NOMO-1 treated with DMSO at 0.1 percent for 48 hours (cell line): ENCODE measurements around the gene CD22.
"Not testable (repeated sequence)": the region's sequence is repeated elsewhere in the genome, so short reads cannot be mapped to it uniquely, and the experiment has no call there.

Source experiments
- DNase-seq: peaks from one replicate; lab custom pipeline; 2025; ENCODE audit not compliant: unreplicated experiment; lab: John Stamatoyannopoulos, UW

Gene CD22

DNA sequence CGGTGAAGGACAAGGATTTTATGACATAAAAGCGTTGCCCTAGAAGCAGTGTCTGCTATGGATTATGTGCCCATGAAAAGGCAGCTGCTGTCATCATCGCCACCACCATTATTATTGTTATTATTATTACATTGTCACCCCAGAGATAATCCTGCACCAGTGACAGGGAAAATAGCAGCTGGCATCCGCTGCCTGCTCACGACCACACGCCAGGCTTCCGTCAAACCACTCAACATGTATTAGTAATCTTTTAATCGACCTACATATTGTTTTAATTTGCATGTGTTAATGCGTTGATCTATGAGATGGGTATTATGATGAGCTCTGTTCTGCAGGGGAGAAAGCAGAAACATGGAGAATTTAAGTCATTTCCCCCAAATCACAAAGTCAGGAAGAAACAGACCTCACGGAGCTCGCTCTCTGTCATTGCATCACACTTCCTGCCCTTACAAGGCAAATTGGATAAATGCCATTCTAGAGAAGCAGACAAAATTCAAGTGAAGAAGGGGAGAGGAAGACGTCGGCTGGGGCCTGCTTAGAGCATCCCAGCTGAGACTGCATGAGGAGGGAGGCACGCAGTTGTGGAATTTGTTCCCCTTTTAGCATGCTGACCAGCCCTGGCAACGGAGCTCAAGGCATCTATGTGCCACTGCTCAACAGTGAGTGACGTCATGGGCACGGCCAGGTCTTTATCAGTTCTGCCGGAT lies 29.0 kb downstream of the CD22 start, which contains the start of gene FFAR3:
Gene FFAR3, plus strand, starts transcription at position 594 of the 707 bp plus-strand sequence. CDS start 431 bp downstream, outside the sequence.
- peak; percentile 86 for DNase-seq

DNA sequence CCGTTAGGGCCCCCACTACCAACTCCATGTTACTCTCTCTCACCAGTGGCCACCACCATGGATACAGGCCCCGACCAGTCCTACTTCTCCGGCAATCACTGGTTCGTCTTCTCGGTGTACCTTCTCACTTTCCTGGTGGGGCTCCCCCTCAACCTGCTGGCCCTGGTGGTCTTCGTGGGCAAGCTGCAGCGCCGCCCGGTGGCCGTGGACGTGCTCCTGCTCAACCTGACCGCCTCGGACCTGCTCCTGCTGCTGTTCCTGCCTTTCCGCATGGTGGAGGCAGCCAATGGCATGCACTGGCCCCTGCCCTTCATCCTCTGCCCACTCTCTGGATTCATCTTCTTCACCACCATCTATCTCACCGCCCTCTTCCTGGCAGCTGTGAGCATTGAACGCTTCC lies 29.8 kb downstream of the CD22 start:
- DNase-seq, result not testable (repeated sequence)

- not testable (repeated sequence) for DNase-seq
These were observed 30.4 kb downstream of the CD22 start for GRCh38 chr19:35359395-35359794.

DNA sequence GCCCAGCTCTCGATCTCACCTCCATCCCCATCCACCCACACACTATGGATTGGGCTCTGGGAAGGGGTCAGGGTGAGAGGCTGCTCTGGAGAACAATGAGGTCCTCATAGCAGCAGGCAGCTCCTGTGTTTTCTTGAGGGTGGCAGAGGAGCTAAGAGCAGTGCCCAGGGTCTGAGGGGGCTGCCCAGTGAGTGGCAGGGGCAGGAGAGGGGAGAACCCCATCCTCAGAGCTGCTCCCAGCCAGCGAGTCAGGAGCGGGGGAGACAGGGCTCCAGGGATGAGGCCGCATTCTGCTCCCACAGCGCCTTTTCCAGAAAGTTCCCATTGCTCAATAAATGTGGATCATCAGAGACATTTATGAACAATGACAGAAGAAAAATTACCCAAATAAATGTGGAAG lies 31.1 kb downstream of the CD22 start:
- DNase-seq, result not testable (repeated sequence)

GRCh38 chr19:35360880-35361420 lies 32.0 kb downstream of the CD22 start:
- no peak for DNase-seq

DNA sequence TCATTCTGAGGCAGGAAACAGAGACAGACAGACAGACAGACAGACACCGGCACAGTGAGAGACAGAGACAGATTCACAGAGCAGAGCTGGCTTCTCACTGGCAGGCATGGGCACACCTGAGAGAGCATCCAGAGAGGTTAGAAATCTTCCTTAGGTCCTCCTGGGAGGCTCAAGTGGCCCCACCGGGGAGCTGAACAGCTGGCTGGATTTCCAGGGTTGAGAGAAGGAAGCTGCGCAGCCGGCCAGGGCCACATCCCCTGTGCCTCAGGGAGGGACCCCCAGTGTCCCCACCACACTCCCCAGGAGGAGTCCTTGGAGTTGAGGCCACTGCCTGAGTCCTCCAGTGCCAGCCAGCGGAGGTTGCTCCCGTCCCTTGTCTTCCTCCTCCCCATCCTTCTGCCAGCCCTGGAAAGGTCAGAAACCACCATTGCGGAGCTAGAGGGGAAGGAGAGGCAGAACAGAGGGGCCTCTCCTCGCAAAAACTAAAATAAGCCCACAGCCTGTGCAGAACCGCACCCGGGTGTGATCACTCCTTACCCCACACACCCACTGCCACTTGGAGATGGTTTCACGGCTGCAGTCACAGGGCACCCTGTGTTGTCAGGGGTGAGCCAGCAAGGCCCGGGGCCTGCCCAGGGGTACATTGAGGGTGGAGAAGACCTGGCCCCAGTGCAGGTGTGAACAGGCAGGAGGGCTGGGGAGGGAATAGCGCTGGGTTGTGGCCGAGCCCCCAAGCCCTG lies 33.4 kb downstream of the CD22 start:
- no peak for DNase-seq

DNA sequence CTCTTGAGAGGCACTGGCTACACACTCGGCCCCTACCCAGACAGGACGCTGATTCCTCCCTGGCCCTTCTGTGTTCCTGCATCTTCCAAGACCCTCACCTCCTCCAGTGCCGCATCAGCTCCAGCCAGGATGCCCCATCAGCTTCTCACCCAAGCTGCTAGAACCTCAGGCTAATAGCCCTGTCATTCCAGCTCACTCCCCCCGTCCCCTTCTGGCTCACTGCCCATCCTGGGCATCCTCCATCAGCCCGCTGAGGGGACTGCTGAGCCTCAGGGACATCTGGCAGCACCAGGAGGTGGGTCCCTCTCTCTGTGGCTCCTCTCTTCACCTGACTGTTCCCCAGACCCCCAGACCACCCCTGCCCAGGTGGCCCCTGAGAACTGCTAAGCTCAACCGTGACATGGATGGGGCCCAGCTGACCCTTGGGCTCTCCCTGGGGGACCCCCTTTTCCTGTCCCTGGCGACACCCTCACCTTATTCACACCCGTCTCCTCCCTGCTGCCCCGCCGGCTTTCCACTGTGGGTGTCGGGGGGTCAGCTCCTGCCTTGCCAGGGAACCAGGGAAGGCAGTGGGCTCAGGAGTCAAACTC lies 34.1 kb downstream of the CD22 start:
- no peak for DNase-seq

DNA sequence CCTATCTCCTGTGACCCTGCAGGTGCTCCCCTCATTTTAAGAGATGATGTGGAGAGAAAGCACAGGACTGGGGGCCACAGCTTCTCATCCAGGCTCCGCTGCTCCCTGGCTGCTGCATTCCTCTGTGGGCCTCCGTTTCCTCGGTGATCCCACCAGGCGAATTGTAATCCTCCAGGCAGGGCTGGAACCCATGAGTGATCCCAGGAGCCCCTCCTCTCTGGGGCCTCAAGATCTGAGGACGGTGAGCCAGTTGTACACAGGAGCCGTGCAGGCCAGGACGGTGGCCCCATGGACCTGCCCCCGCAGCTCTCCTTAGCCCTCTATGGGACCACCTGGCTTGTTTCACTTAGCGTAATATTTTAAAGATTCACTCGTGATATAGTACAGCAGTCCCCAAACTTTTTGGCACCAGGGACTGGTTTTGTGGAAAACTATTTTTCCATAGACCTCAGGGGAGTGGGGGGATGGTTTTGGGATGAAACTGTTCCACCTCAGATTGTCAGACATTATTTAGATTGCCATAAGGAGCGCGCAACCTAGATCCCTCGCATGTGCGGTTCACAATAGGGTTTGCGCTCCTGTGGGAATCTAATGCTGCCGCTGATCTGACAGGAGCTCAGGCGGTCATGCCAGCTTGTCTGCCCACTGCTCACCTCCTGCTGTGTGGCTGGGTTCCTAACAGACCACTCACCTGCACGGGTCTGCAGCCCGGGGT lies 34.9 kb downstream of the CD22 start:
- no peak for DNase-seq

DNA sequence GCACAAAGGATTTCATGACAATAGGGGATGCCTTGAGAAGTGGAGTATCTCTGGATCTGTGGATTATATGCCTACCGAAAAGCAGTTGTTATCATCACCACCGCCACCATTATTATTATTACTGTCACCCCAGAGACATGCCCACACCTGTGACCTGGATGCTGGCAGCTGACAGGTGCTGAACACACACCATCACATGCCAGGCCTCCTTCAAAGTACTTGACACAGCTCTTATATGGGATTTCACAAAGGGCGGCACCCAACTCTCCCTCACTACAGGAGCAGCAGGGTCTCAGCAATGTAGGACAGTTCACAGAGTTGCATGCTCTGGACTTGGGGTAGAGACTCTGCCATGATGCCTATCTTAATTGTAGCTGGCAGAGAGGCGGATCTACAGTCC lies 36.3 kb downstream of the CD22 start:
- no peak for DNase-seq

DNA sequence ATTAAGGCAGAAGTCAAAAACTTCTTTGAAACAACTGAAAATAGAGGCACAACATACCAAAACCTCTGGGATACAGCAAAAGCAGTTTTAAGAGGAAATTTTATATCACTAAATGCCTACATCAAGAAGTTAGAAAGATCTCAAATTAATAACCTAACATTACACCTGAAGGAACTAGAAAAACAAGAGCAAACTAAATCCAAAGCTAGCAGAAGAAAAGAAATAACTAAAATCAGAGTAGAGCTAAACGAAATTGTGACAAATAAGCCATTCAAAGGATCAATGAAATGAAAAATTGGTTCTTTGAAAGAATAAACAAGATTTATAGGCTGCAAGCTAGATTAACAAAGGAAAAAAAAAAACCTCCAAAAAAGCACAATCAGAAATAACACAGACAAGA lies 39.4 kb downstream of the CD22 start:
- no peak for DNase-seq

GRCh38 chr19:35369522-35369921 lies 40.5 kb downstream of the CD22 start:
- no peak for DNase-seq

- no peak for DNase-seq
These were observed 41.7 kb downstream of the CD22 start, which contains the start of gene GPR42 for GRCh38 chr19:35370722-35371121. TSS of gene GPR42 (plus strand) at chr19:35371068. CDS start at chr19:35371360, 292 bp downstream.

DNA sequence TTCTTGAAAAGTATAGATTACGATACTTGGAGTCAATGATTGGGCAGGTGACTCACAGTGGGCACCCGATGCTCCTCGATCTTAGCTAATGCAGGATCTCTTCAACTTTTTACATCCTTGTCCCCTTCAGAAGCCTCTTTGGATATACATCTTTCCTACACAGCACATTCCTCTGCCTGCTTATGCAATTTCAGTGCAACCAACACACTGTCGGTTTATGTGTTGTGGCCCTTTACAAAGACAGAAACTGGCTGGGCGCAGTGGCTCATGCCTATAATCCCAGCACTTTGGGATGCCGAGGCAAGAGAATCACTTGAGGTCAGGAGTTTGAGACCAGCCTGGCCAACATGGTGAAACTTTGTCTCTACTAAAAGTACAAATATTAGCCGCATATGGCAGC lies 44.5 kb downstream of the CD22 start:
- DNase-seq, result no peak

GRCh38 chr19:35374031-35374430 lies 45.0 kb downstream of the CD22 start:
- DNase-seq, result not testable (repeated sequence)

GRCh38 chr19:35375505-35376307 lies 46.7 kb downstream of the CD22 start:
- no peak for DNase-seq

DNA sequence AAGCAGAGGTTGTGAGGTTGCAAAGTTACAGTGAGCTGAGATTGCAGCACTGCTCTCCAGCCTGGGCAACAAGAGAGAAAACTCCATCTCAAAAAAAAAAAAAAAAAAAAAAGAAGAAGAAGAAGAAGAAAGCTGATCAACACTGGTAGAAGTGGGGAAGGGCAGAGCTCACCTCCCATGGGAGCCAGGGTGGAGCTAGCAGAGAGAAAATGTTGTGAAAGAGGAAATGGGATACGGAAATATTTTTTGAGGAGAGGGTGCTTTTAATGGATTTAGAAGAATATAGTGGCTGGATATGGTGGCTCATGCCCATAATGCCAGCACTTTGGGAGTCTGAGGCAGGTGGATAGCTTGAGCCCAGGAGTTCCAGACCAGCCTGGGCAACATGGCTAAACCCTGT lies 48.7 kb downstream of the CD22 start:
- no peak for DNase-seq

DNA sequence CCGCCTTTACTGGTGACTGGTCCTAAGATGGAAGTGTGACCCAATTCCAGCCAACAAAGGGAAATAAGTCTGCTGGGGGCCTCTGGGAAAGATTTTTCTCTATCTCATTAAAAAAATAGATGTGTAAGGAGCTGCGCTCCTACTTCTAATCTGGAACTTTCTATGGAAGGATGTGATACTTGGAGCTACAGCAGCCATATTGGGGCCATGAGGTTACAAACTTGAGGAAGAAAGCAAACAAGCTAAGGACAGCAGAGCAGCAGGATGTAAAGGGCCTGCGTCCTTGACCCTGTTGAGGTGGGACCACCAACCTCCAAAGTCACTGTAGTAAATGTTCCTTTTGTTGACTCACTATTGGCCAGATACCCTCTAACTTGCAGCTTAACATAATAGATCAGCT lies 49.4 kb downstream of the CD22 start:
- no peak for DNase-seq

DNA sequence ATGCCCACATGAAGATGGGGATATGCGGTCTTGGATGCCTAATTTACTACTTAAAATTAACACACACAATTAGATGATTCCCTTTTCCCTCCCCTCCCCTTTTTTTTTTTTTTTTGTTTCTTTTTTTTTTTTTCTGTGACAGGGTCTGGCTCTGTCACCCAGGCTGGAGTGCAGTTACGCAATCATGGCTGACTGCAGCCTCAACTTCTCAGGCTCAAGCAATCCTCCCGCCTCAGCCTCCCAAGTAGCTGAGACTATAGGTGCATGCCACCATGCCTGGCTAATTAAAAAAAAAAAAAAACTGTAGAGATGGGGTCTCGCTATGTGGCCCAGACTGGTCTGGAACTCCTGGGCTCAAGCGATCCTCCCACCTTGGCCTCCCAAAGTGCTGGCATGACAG lies 50.6 kb downstream of the CD22 start:
- not testable (repeated sequence) for DNase-seq

DNA sequence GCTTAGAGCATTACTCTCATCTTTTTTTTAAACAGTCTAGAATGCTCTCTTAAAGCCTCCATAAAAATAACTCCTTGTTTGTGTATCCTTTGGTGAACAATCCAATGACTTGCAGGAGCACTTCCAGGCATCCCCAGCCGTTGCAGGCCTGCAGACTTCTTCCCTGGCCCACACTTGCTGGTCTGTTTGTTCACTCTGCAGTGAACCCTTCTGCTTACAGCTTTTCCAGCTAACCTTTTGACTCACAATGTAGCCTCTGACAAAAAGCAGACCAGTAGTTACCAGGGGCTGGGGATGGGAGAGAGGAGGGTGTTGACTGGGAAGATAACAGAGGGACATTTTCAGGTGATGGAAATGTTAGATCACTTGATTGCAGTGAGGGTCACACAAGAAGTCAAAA lies 51.0 kb downstream of the CD22 start:
- DNase-seq, result no peak

- DNase-seq, result no peak
These were observed 51.6 kb downstream of the CD22 start for GRCh38 chr19:35380450-35381124.
